OCI-LY1 (cell line): ENCODE results near the gene GMPR.

Experiments
- H2AFZ ChIP-seq: fragments of 200-600 bp; sonication (generic), shearing (Covaris generic); 2 replicates; pipeline ENCODE4 v1.6.0; 2014; ENCODE audit warnings: antibody characterized with exemption, mild to moderate bottlenecking, low read length
- H3F3A ChIP-seq: fragments of 200-600 bp; sonication (generic), shearing (Covaris generic); 2 replicates; pipeline ENCODE4 v1.6.0; 2014; ENCODE audit warnings: mild to moderate bottlenecking, antibody characterized with exemption, low read length, moderate library complexity; ENCODE audit not compliant: insufficient read depth
- H3K27ac ChIP-seq: fragments of 200-600 bp; sonication (generic); 2 replicates; pipeline ENCODE4 v1.5.1; 2014; ENCODE audit warnings: low read length, mixed run types, mild to moderate bottlenecking, low read depth; ENCODE audit not compliant: poor library complexity, severe bottlenecking
- H3K27me3 ChIP-seq: fragments of 200-600 bp; sonication (generic); 2 replicates; pipeline ENCODE4 v1.6.0; 2014; ENCODE audit warnings: antibody characterized with exemption, mild to moderate bottlenecking, low read length, moderate library complexity; ENCODE audit not compliant: insufficient read depth
- H3K36me3 ChIP-seq: fragments of 200-600 bp; sonication (generic); 2 replicates; pipeline ENCODE4 v1.6.1; 2014; ENCODE audit warnings: mild to moderate bottlenecking, antibody characterized with exemption, low read length, moderate library complexity, mixed read lengths; ENCODE audit not compliant: insufficient read depth
- H3K4me1 ChIP-seq: fragments of 200-600 bp; sonication (generic); 2 replicates; pipeline ENCODE4 v1.5.1; 2014; ENCODE audit warnings: mild to moderate bottlenecking, low read length, moderate library complexity; ENCODE audit not compliant: insufficient read depth, severe bottlenecking
- H3K4me2 ChIP-seq: fragments of 200-600 bp; sonication (generic), shearing (Covaris generic); 2 replicates; pipeline ENCODE4 v1.6.1; 2014; ENCODE audit warnings: low read length
- H3K4me3 ChIP-seq: fragments of 200-600 bp; sonication (generic); 2 replicates; pipeline ENCODE4 v1.5.1; 2014; ENCODE audit warnings: low read length, low read depth, mild to moderate bottlenecking, mixed read lengths; ENCODE audit not compliant: poor library complexity, severe bottlenecking
- H3K79me2 ChIP-seq: fragments of 200-600 bp; shearing (Covaris generic); 2 replicates; pipeline ENCODE4 v1.6.1; 2016; ENCODE audit warnings: mixed run types, low read length, mixed read lengths; ENCODE audit not compliant: insufficient read depth
- H3K9ac ChIP-seq: fragments of 200-600 bp; sonication (generic), shearing (Covaris generic); 2 replicates; pipeline ENCODE4 v1.6.1; 2014; ENCODE audit warnings: mild to moderate bottlenecking, low read length, mixed read lengths
- H3K9me2 ChIP-seq: fragments of 200-600 bp; sonication (generic), shearing (Covaris generic); 2 replicates; pipeline ENCODE4 v1.6.1; 2014; ENCODE audit warnings: low read depth, mild to moderate bottlenecking, low read length, mixed read lengths
- H3K9me3 ChIP-seq: fragments of 200-600 bp; shearing (Covaris generic); 2 replicates; pipeline ENCODE4 v1.6.1; 2014; ENCODE audit warnings: low read length, mixed read lengths
- H4K20me1 ChIP-seq: fragments of 200-600 bp; sonication (generic), shearing (Covaris generic); 2 replicates; pipeline ENCODE4 v1.6.0; 2016; ENCODE audit warnings: mild to moderate bottlenecking, low read length; ENCODE audit not compliant: insufficient read depth
- EZH2 ChIP-seq: fragments of 200-600 bp; sonication (generic), shearing (Covaris generic); IDR thresholded peaks from 2 replicates; pipeline ENCODE4 v1.8.0; 2017; ENCODE audit warnings: borderline replicate concordance, mixed run types, mild to moderate bottlenecking, antibody characterized with exemption, low read length, moderate library complexity, mixed read lengths
- TF ChIP-seq, protein P1 (sequence below): fragments of 200-600 bp; sonication (generic), shearing (Covaris generic); IDR thresholded peaks from 2 replicates; pipeline ENCODE4 v1.5.1; 2017; ENCODE audit warnings: mild to moderate bottlenecking, antibody characterized with exemption, low read length, moderate library complexity, mixed read lengths

GMPR gene

DNA sequence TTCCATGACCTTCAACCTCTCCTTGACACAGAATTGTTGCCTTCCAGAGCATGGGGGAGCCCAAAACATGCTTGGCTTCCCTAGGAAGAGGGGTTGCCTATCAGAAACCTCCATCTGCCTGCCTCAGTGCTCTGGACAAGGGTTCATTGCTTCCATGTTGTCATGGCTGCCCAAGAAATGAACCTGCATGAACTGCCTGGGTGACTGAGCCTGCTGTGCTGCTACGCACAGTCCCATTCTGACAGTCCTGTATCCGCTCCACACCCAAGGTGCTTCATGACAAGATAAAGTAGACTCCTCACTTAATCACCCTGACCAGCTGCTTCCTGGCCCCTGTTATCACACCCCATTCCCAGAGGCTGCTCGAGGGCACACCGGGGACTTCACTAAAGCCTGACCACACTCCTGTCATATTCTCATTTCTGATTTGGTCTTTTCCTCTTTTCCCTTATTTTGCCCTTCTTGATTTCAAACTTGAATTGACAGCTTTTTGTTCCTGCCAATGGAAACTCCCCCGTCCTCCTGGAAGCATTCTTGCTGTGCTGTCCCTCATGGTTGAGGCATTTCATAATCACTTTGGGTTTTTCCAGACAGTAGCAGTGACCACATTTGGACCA lies 31.9 kb downstream of the GMPR start:
- no peaks in the 10 kb centered on the region for H3F3A ChIP-seq
- H3K4me1 ChIP-seq: no peaks in the 10 kb centered on the region
- no peaks in the 10 kb centered on the region for H3K36me3 ChIP-seq
- TF ChIP-seq, protein P1, sequence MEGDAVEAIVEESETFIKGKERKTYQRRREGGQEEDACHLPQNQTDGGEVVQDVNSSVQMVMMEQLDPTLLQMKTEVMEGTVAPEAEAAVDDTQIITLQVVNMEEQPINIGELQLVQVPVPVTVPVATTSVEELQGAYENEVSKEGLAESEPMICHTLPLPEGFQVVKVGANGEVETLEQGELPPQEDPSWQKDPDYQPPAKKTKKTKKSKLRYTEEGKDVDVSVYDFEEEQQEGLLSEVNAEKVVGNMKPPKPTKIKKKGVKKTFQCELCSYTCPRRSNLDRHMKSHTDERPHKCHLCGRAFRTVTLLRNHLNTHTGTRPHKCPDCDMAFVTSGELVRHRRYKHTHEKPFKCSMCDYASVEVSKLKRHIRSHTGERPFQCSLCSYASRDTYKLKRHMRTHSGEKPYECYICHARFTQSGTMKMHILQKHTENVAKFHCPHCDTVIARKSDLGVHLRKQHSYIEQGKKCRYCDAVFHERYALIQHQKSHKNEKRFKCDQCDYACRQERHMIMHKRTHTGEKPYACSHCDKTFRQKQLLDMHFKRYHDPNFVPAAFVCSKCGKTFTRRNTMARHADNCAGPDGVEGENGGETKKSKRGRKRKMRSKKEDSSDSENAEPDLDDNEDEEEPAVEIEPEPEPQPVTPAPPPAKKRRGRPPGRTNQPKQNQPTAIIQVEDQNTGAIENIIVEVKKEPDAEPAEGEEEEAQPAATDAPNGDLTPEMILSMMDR: no peak
- TF ChIP-seq EZH2: no peak
- H3K9me2 ChIP-seq: no peaks in the 10 kb centered on the region
- no peak overlapping the region for H3K4me3 ChIP-seq
- no peak overlapping the region for H3K27ac ChIP-seq
- H3K9me3 ChIP-seq: no peaks in the 10 kb centered on the region
- H4K20me1 ChIP-seq: no peaks in the 10 kb centered on the region
- no peak overlapping the region for H3K4me2 ChIP-seq
- no peaks in the 10 kb centered on the region for H3K79me2 ChIP-seq
- H3K27me3 ChIP-seq: no peaks in the 10 kb centered on the region
- H2AFZ ChIP-seq: no peak overlapping the region
- H3K9ac ChIP-seq: no peak overlapping the region

DNA sequence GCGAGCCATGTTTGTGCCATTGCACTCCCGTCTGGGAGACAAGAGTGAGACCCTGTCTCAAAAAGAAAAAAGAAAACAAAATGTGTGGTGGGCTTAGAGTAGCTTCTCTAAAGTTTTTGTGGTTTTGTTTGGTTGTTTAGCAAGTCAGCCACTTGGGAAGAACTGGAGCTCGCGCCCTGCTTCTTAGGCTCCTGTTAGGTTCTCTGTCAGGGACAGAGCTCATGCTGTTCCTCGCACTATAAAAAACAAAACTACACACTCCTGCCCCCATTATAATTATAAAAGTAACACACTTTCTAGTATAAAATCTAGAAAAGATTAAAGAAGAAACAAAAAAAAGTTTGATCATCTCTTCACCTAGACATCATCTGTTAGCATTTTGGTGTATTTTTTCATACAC lies 33.0 kb downstream of the GMPR start:
- Histone ChIP-seq H3K4me1 (no peaks in the 10 kb centered on the region), H4K20me1 (no peaks in the 10 kb centered on the region), H3K36me3 (no peaks in the 10 kb centered on the region), H3K27ac (no peak overlapping the region), H3K9ac (no peak overlapping the region), H3K4me2 (no peak overlapping the region), H3K4me3 (no peak overlapping the region), H3K9me3 (no peaks in the 10 kb centered on the region), H3K9me2 (no peaks in the 10 kb centered on the region), H2AFZ (no peak overlapping the region), H3F3A (no peaks in the 10 kb centered on the region), H3K79me2 (no peaks in the 10 kb centered on the region), H3K27me3 (no peaks in the 10 kb centered on the region)
- TF ChIP-seq, protein P1: no peak
- no peak for TF ChIP-seq EZH2

DNA sequence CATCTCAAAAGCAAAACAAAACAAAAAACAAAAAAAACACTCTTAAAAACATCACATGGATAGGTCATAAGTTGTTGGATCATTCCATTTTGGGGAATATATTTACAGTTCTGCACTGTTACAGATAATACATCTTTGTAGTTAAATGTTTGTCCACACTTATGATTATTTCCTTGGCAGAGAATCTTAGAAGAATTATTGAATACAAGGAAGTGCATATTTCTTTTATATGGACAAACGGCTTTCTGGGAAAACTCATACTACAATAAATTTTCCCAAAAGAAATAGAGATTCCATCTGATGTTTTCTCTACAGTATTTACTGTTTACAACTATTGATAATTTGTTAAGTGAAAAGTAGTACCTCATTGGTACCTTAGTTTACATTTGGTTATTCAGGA lies 33.8 kb downstream of the GMPR start:
- H3K27ac ChIP-seq: no peak overlapping the region
- no peaks in the 10 kb centered on the region for H4K20me1 ChIP-seq
- no peaks in the 10 kb centered on the region for H3F3A ChIP-seq
- H2AFZ ChIP-seq: no peak overlapping the region
- no peaks in the 10 kb centered on the region for H3K9me3 ChIP-seq
- H3K79me2 ChIP-seq: no peaks in the 10 kb centered on the region
- no peak overlapping the region for H3K9ac ChIP-seq
- no peak overlapping the region for H3K4me2 ChIP-seq
- H3K9me2 ChIP-seq: no peaks in the 10 kb centered on the region
- TF ChIP-seq, protein P1: no peak
- no peak for TF ChIP-seq EZH2
- no peak overlapping the region for H3K4me3 ChIP-seq
- no peaks in the 10 kb centered on the region for H3K4me1 ChIP-seq
- H3K36me3 ChIP-seq: no peaks in the 10 kb centered on the region
- H3K27me3 ChIP-seq: no peaks in the 10 kb centered on the region
